OCI-LY1 (cell line): Measurements from ENCODE around the gene SETMAR.

Experiments
- EZH2 ChIP-seq: fragments of 200-600 bp; sonication (generic), shearing (Covaris generic); IDR thresholded peaks from 2 replicates; pipeline ENCODE4 v1.8.0; 2017; ENCODE audit warnings: borderline replicate concordance, mixed run types, mild to moderate bottlenecking, antibody characterized with exemption, low read length, moderate library complexity, mixed read lengths
- TF ChIP-seq, protein P1 (sequence below): fragments of 200-600 bp; sonication (generic), shearing (Covaris generic); IDR thresholded peaks from 2 replicates; pipeline ENCODE4 v1.5.1; 2017; ENCODE audit warnings: mild to moderate bottlenecking, antibody characterized with exemption, low read length, moderate library complexity, mixed read lengths

DNA sequence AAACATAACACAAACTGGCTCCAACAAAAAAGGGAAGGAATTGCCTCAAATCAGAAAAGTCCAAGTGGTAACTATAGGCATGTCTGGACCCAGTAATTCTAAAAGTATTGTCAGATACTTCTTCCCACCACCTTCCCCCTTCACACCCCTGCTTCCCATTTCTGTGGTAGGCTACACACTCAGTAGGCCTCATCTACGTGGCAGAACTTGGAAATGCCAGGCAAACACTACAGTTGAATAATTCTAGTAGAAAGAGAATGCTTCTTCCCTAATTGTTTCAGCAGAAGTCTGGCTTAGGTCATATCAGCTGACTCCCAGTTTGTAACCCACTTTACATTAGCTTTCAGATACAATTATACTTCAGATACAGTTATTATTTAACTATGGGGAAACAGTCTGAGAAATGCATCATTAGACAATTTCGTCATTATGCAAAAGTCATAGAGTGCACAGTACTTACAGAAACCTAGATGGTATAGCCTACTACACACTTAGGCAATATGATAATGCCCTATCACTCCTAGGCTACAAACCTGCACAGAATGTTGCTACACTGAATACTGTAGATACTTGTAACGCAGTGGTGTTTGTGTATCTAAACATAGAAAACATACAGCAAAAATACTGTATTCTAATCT, 6.4 kb downstream of the SETMAR start:
- TF ChIP-seq, protein P1, sequence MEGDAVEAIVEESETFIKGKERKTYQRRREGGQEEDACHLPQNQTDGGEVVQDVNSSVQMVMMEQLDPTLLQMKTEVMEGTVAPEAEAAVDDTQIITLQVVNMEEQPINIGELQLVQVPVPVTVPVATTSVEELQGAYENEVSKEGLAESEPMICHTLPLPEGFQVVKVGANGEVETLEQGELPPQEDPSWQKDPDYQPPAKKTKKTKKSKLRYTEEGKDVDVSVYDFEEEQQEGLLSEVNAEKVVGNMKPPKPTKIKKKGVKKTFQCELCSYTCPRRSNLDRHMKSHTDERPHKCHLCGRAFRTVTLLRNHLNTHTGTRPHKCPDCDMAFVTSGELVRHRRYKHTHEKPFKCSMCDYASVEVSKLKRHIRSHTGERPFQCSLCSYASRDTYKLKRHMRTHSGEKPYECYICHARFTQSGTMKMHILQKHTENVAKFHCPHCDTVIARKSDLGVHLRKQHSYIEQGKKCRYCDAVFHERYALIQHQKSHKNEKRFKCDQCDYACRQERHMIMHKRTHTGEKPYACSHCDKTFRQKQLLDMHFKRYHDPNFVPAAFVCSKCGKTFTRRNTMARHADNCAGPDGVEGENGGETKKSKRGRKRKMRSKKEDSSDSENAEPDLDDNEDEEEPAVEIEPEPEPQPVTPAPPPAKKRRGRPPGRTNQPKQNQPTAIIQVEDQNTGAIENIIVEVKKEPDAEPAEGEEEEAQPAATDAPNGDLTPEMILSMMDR = no peak
- TF ChIP-seq EZH2 = no peak
